T-helper 1 cell (primary cell): ENCODE data around the gene OSTF1.

ENCODE experiments used
- DNase-seq, 5 donors: peaks; one replicate each; pipeline ENCODE4 v3.0.0-alpha.2; 2012 to 2020
- total RNA-seq, 4 donors: gene quantifications; one replicate each; lab custom pipeline; 2026; lab: John Stamatoyannopoulos, UW

OSTF1 gene
- 61.9 to 78.7 (median 67.5) reads per million in 4 donors for total RNA-seq

- DNase-seq = peak; percentile 83 to 96 (median 90)
These were observed at the start of gene OSTF1, which contains the start of gene NMRK1 for GRCh38 chr9:75087824-75088645. Gene OSTF1, plus strand, starts transcription at chr9:75088514. Its CDS starts 179 bp downstream, at chr9:75088693. Gene NMRK1, minus strand, starts transcription at chr9:75088155. Its CDS starts 5,040 bp downstream, at chr9:75083115.

GRCh38 chr9:75039009-75039408 is 49.3 kb upstream of the OSTF1 start:
- no peak for DNase-seq

- no peak for DNase-seq
These were observed 48.5 kb upstream of the OSTF1 start for GRCh38 chr9:75039801-75040200.

- no peak for DNase-seq
These were observed 47.3 kb upstream of the OSTF1 start for GRCh38 chr9:75041041-75041440.

- DNase-seq = no peak
These were observed 41.5 kb upstream of the OSTF1 start for GRCh38 chr9:75046725-75047345.

GRCh38 chr9:75047506-75047905 is 40.8 kb upstream of the OSTF1 start:
- DNase-seq = no peak

GRCh38 chr9:75051285-75051684 is 37.0 kb upstream of the OSTF1 start:
- DNase-seq = no peak

- DNase-seq = no peak
These were observed 34.4 kb upstream of the OSTF1 start for GRCh38 chr9:75053869-75054268.

- DNase-seq = no peak
These were observed 33.8 kb upstream of the OSTF1 start for GRCh38 chr9:75054368-75055001.

GRCh38 chr9:75061169-75061568 is 27.1 kb upstream of the OSTF1 start:
- no peak for DNase-seq

- DNase-seq = no peak
These were observed 24.6 kb upstream of the OSTF1 start for GRCh38 chr9:75063556-75064305.

- DNase-seq = no peak
These were observed 23.8 kb upstream of the OSTF1 start for GRCh38 chr9:75064307-75065025.

- DNase-seq = no peak
These were observed 22.8 kb upstream of the OSTF1 start for GRCh38 chr9:75065510-75065909.

GRCh38 chr9:75067894-75068293 is 20.4 kb upstream of the OSTF1 start:
- no peak for DNase-seq

GRCh38 chr9:75069171-75069570 is 19.1 kb upstream of the OSTF1 start:
- no peak for DNase-seq

- DNase-seq = peak in 4 of 5 donors; percentile 35 to 55 (median 38)
These were observed 16.7 kb upstream of the OSTF1 start for GRCh38 chr9:75071530-75072122.

- DNase-seq = no peak
These were observed 15.4 kb upstream of the OSTF1 start for GRCh38 chr9:75072895-75073294.

- no peak for DNase-seq
These were observed 6.7 kb upstream of the OSTF1 start for GRCh38 chr9:75081632-75082031.

- peak in 3 of 5 donors; percentile 9 to 39 (median 29) for DNase-seq
These were observed 4.9 kb upstream of the OSTF1 start for GRCh38 chr9:75083188-75083970.

- DNase-seq = no peak
These were observed 4.1 kb upstream of the OSTF1 start for GRCh38 chr9:75084081-75084672.
